ENCODE measurements around the gene GMDS. TPM values are rescaled to one million over a fixed set of nuclear protein-coding genes. Genes with fewer than 3 reads are reported as not detected.
A peak's percentile ranks its signal among the peaks of the same experiment; 100 is the strongest.

The GMDS gene
- total and polyA plus RNA-seq, 2 experiments from 2014 or later: 3.0 to 12.6 TPM

DNA sequence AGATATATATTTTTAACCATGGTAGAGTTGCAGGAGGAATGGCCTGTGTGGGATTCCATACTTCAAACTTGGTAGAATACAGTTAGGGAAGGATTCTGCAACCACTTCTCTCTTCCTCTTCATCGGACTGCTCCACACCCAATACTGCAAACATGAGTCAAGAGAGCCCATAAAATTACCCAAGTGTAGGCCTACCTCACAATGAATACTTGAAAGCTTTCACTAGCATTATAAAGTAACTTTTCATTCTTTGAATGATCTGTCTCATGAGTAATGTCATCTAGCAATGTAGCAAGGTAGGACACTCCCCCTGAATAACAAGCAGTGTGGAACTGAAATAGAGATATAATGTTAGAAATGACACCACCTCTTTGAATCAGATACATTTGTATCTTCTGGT lies 556.3 kb downstream of the GMDS start:
- H3K9me3 ChIP-seq (ENCODE audit: low read depth): no peaks in the 10 kb centered on the region
- peaks cover 34% of the 10 kb centered on the region for H3F3A ChIP-seq (ENCODE audit: insufficient read depth)
- TF ChIP-seq EZH2phosphoT487 (IDR thresholded peaks at IDR 0.05; ENCODE audit: insufficient read depth, low read depth) (no peak), EZH2 (IDR thresholded peaks at IDR 0.05; ENCODE audit: insufficient read depth, poor library complexity, severe bottlenecking) (no peak)
- in situ Hi-C loops (cut with MboI): no loop called here
- H3K27me3 ChIP-seq (replicated peaks; ENCODE audit: insufficient read depth): no peaks in the 10 kb centered on the region
- H3K36me3 ChIP-seq (ENCODE audit: low read depth): no peaks in the 10 kb centered on the region
- H3K4me3 ChIP-seq: no peak overlapping the region
- DNase-seq: peak; percentile 58
- no peak overlapping the region for H3K9ac ChIP-seq
- H2AFZ ChIP-seq: no peak overlapping the region
- no peaks in the 10 kb centered on the region for H3K9me2 ChIP-seq (ENCODE audit: insufficient read depth)
- no peaks in the 10 kb centered on the region for H4K20me1 ChIP-seq (ENCODE audit: insufficient read depth)
- H3K4me2 ChIP-seq (ENCODE audit: unreplicated experiment): peak overlapping the region; percentile 31
- peaks cover 36% of the 10 kb centered on the region for H3K4me1 ChIP-seq (ENCODE audit: insufficient read depth)
- no peaks in the 10 kb centered on the region for H3K79me2 ChIP-seq (ENCODE audit: insufficient read depth)
- no peak overlapping the region for H3K27ac ChIP-seq
- WGBS, 2 experiments (ENCODE audit: low coverage in 1 of 2, low lambda C conversion rate in 2 of 2, missing lambda C conversion rate in 2 of 2): 0 to 6% methylated on average over 1 of the region's 1 CpG

DNA sequence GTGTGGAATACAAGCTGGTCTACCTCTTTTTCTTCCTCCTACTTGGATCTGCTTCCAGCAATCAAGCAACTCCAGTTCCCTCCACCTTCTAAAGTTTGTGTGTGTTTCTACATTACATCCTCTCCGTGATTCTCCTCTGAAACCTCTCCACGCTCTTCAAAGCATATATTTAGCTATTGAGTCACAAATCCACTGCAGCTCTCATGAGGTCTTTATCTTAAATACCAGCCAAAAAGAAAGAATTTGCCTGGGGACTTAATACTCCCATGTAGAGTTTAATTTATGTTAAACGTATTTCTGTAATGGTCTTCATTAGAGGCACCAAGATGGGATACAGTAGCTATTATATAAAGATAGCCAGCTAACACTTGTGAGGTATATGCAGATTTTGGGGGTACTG lies 557.0 kb downstream of the GMDS start:
- in situ Hi-C loops (cut with MboI): no loop called here
- peaks cover 36% of the 10 kb centered on the region for H3K4me1 ChIP-seq (ENCODE audit: insufficient read depth)
- TF ChIP-seq EZH2phosphoT487 (IDR thresholded peaks at IDR 0.05; ENCODE audit: insufficient read depth, low read depth) (no peak), EZH2 (IDR thresholded peaks at IDR 0.05; ENCODE audit: insufficient read depth, poor library complexity, severe bottlenecking) (no peak)
- DNase-seq: no peak
- H3K9me3 ChIP-seq (ENCODE audit: low read depth): no peaks in the 10 kb centered on the region
- no peaks in the 10 kb centered on the region for H3K9me2 ChIP-seq (ENCODE audit: insufficient read depth)
- 96 to 100% methylated on average over 3 of the region's 3 CpGs for WGBS, 2 experiments (ENCODE audit: low coverage in 1 of 2, low lambda C conversion rate in 2 of 2, missing lambda C conversion rate in 2 of 2)
- H2AFZ ChIP-seq: no peak overlapping the region
- no peaks in the 10 kb centered on the region for H4K20me1 ChIP-seq (ENCODE audit: insufficient read depth)
- H3K4me2 ChIP-seq (ENCODE audit: unreplicated experiment): peak overlapping the region; percentile 31
- H3K36me3 ChIP-seq (ENCODE audit: low read depth): no peaks in the 10 kb centered on the region
- peaks cover 34% of the 10 kb centered on the region for H3F3A ChIP-seq (ENCODE audit: insufficient read depth)
- H3K79me2 ChIP-seq (ENCODE audit: insufficient read depth): no peaks in the 10 kb centered on the region
- H3K27ac ChIP-seq: no peak overlapping the region
- no peaks in the 10 kb centered on the region for H3K27me3 ChIP-seq (replicated peaks; ENCODE audit: insufficient read depth)
- no peak overlapping the region for H3K9ac ChIP-seq
- no peak overlapping the region for H3K4me3 ChIP-seq

DNA sequence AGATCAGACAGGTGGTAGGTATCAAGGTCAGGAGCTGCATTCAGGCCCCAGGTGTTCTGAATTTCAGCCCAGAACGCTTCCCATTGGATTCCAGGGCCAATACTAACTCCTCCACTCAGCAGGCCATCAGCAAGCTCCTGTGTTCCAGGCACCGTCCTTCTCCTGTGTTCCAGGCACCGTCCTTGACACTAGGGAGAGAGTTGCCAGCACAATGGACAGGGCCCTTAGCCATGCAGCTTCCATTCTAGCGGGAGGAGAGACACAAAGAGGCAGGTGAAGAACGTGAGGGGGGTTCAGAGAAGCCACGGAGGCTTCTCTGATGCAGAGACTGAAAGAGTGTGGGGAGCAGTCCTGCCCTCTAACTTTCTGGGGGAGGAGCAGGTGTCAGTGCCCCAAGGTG lies 558.0 kb downstream of the GMDS start:
- Histone ChIP-seq H4K20me1 (ENCODE audit: insufficient read depth) (no peaks in the 10 kb centered on the region), H3K36me3 (ENCODE audit: low read depth) (no peaks in the 10 kb centered on the region), H3K27ac (peak overlapping the region; percentile 85; the same call in 1 of the 2 replicates), H3K27me3 (replicated peaks; ENCODE audit: insufficient read depth) (no peaks in the 10 kb centered on the region), H3K4me2 (ENCODE audit: unreplicated experiment) (no peak overlapping the region), H3K9ac (no peak overlapping the region), H3K9me2 (ENCODE audit: insufficient read depth) (no peaks in the 10 kb centered on the region), H2AFZ (no peak overlapping the region), H3K9me3 (ENCODE audit: low read depth) (no peaks in the 10 kb centered on the region), H3K79me2 (ENCODE audit: insufficient read depth) (no peaks in the 10 kb centered on the region), H3K4me3 (no peak overlapping the region), H3K4me1 (ENCODE audit: insufficient read depth) (peaks cover 36% of the 10 kb centered on the region), H3F3A (ENCODE audit: insufficient read depth) (peaks cover 34% of the 10 kb centered on the region)
- TF ChIP-seq EZH2 (IDR thresholded peaks at IDR 0.05; ENCODE audit: insufficient read depth, poor library complexity, severe bottlenecking): no peak
- TF ChIP-seq EZH2phosphoT487 (IDR thresholded peaks at IDR 0.05; ENCODE audit: insufficient read depth, low read depth): no peak
- 87% methylated on average over 5 to 6 of the region's 6 CpGs for WGBS, 2 experiments (ENCODE audit: low coverage in 1 of 2, low lambda C conversion rate in 2 of 2, missing lambda C conversion rate in 2 of 2)
- in situ Hi-C loops (cut with MboI): no loop called here
- DNase-seq: no peak

DNA sequence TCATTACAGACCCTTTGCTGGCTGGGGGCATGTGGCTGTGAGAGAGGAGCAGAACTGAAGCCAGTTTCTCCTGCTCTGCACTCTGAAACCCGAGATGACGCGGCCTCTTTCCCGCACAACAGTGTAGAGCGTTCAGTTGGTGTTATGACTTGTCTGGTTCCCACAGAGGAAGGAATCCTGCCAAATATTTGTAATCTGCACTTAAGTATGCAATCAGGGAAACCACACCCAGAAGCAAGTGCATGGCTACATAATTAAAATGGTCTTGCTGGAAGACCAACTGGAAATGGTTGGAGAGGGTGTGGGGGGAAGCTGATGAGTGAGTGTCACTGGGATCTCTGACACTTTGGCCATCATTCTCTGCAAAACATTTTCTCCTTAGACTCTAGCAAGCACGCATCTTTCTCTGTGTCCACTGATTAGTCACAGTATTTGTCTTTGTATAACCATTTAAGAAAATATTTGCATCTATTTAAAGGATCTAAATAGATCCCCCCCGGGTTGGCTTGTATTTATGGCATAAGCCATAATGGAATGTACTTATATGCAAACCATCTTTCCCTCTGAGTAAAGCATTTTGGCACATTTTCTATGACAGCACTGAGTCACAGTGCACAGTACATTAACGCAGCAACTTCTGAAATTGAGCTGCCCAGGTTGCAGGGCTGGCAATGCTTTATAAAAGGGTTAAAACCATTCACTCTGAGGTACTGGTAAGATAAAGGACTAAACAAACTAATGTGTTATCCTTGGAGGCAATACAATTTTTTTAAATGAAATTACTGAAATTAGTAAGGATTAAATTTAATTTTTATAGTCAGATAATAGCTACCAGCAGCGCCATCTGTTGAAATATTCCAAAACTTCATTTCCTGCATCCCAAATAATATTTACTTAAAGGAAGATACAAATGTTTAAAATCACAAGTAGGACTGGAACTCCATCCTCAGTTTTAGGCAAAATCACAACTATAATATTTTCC lies 559.0 kb downstream of the GMDS start:
- peak overlapping the region; percentile 45 for H2AFZ ChIP-seq

More for the DNA sequence above, 559.0 kb downstream of the GMDS start:
- Histone ChIP-seq H3K4me2 (ENCODE audit: unreplicated experiment) (peak overlapping the region; percentile 66), H3K36me3 (ENCODE audit: low read depth) (no peaks in the 10 kb centered on the region), H3K9me2 (ENCODE audit: insufficient read depth) (no peaks in the 10 kb centered on the region), H3K4me1 (ENCODE audit: insufficient read depth) (peaks cover 36% of the 10 kb centered on the region), H3K9me3 (ENCODE audit: low read depth) (no peaks in the 10 kb centered on the region), H3K9ac (peak overlapping the region; percentile 68), H3K79me2 (ENCODE audit: insufficient read depth) (no peaks in the 10 kb centered on the region), H3K4me3 (peak overlapping the region; percentile 41), H3K27ac (peak overlapping the region; percentile 85), H4K20me1 (ENCODE audit: insufficient read depth) (no peaks in the 10 kb centered on the region), H3F3A (ENCODE audit: insufficient read depth) (peaks cover 34% of the 10 kb centered on the region), H3K27me3 (replicated peaks; ENCODE audit: insufficient read depth) (no peaks in the 10 kb centered on the region)
- DNase-seq: peak; percentile 98
- 1 to 3% methylated on average over 9 of the region's 9 CpGs for WGBS, 2 experiments (ENCODE audit: low coverage in 1 of 2, low lambda C conversion rate in 2 of 2, missing lambda C conversion rate in 2 of 2)
- in situ Hi-C loops (cut with MboI): no loop called here
- TF ChIP-seq EZH2phosphoT487 (IDR thresholded peaks at IDR 0.05; ENCODE audit: insufficient read depth, low read depth) (peak; percentile 71; the same call in 1 of the 2 replicates), EZH2 (IDR thresholded peaks at IDR 0.05; ENCODE audit: insufficient read depth, poor library complexity, severe bottlenecking) (no peak)
